Cardiac fibroblast (primary cell): ENCODE data around the gene DPP9.

Experiments
- DNase-seq, 2 donors: peaks; one replicate each; pipeline versions ENCODE4 v3.0.0 to v3.0.0-alpha.2; 2010; ENCODE audit warnings: low read depth in 2 of 2
- H3K4me3 ChIP-seq, 2 donors: replicated peaks in 1 of 2; 1 replicate in 1 of 2; 2 replicates in 1 of 2; pipeline ENCODE4 v1.5.1; 2011; ENCODE audit warnings: low read depth in 2 of 2, low read length in 2 of 2, mild to moderate bottlenecking in 2 of 2, moderate library complexity in 1 of 2
- TF ChIP-seq, protein P1 (sequence below): IDR thresholded peaks from one replicate; pipeline ENCODE4 v1.5.1; 2011; ENCODE audit warnings: low read depth, mild to moderate bottlenecking, low read length, inconsistent platforms

The DPP9 gene

DNA sequence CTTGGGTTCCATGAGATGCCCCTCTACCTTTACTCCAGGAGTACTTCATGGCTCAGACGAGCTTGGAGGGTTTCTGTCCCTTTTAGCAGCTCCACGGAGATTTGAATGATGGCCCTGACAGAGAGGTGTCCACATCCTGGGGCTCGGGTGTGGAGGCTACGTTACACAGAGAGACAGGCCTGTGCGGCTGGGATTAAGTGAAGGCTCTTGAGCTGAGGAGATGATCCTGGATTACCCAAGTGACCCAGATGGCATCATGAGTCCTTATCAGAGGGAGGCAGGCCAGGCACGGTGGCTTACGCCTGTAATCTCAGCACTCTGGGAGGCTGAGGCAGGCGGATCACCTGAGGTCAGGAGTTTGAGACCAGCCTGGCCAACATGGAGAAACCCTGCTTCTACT is 12.4 kb downstream of the DPP9 start:
- no peak overlapping the region for H3K4me3 ChIP-seq
- TF ChIP-seq, protein P1, sequence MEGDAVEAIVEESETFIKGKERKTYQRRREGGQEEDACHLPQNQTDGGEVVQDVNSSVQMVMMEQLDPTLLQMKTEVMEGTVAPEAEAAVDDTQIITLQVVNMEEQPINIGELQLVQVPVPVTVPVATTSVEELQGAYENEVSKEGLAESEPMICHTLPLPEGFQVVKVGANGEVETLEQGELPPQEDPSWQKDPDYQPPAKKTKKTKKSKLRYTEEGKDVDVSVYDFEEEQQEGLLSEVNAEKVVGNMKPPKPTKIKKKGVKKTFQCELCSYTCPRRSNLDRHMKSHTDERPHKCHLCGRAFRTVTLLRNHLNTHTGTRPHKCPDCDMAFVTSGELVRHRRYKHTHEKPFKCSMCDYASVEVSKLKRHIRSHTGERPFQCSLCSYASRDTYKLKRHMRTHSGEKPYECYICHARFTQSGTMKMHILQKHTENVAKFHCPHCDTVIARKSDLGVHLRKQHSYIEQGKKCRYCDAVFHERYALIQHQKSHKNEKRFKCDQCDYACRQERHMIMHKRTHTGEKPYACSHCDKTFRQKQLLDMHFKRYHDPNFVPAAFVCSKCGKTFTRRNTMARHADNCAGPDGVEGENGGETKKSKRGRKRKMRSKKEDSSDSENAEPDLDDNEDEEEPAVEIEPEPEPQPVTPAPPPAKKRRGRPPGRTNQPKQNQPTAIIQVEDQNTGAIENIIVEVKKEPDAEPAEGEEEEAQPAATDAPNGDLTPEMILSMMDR = no peak
- DNase-seq = no peak

DNA sequence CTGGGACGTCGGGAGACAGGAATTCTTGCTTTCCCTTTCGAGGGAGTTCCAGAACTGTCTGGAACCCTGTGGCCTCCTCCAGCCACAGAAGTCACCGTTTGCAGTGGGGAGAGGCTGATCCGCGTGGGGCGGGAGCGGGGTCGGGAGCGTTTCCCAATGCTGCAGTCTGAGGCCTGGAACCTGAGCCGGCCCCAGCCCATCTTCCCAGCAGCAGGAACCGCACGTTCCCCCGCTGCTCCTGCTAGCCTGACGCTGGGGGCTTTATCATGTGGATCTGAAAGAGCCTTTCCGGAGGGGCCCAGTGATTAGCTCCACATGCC is 13.4 kb downstream of the DPP9 start:
- H3K4me3 ChIP-seq = no peak overlapping the region
- DNase-seq = no peak
- TF ChIP-seq, protein P1 = no peak

DNA sequence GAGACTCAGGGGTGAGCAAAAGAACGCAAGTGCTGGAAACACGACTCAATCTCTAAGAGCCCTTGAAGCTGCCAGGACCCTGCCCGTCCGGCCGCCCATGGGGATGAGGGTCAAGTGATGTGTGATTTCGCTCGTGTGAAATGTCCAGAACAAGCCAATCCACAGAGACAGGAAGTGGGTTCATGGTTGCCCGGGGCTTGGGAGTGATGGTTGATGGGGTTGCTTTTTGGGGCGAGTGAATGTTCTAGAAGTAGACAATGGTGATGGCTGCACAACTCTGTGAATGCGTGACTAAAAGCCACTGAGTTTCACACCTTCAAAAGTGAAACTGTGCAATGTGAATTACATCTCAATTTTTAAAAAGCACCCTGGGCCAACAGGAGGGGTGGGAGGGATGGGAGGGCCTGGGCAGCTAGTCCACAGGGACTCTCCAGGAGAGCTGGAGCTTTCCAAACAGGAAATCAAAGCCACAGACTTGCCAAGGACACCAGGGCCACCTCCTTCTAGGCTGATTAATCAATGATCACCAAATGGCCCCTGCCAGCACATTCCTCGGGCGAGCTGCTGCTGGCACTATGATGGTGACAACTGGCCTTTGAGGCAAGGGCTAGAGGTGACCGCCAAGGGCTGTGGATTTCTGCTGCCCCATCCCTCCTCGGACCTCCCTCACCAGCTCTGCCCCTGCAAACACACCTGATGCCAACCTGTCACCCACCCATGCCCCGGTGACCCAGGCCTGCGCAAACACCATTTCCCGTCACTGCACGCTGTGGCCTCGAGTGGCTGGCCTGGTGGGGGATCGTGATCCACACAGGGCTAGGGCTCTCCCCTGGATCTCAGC is 14.0 kb downstream of the DPP9 start:
- TF ChIP-seq, protein P1 = no peak
- no peak overlapping the region for H3K4me3 ChIP-seq
- no peak for DNase-seq

DNA sequence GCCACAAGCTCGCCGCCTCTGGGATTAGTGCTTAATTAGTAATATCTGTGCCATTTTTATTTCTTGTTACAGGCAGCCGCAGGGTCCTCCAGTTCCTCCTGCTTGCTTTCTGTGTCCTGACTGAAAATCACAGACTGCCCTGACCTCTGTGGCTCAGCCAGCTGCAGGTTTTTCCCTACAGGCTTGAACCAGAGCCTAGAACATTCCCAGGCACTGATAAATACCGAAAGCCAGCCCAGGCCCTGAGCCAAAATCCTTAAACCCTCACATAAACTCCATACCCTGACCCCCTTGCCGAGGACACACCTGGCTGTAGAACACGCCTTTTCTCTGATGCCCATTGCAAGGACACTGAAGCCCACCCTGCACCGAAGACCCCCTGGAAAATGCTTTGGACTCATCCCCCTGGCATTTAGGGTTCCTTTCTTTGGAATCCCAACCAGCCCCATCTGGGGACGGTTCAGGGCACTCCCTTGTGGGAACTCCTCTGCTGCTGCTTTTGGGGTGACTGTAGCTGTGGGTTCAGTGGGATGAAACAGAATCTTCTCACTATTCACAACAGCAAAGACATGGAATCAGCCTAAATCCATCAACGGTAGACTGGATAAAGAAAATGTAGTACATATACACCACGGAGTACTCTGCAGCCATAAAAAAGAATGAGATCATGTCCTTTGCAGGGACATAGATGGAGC is 15.5 kb downstream of the DPP9 start:
- TF ChIP-seq, protein P1 = no peak
- peak; percentile 53 to 72 for DNase-seq
- H3K4me3 ChIP-seq = no peak overlapping the region

DNA sequence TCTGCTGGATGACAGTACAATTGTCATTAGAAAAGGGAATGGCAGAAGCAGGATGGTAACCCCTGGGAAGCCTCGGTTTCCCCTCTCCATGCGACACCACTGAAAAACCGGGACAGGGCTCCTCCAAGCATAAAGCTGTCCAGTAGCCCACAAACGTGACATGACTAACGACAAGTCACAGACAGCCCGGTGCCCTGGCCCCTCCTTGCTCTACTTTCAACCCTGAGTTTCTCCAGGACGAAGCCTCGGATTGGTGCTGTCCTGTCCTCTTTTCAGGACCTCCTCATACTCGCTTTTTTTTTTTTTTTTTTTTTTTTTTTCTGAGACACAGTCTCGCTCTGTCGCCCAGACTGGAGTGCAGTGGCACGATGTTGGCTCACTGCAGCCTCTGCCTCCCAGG is 16.3 kb downstream of the DPP9 start:
- no peak for DNase-seq
- TF ChIP-seq, protein P1 = no peak
- H3K4me3 ChIP-seq = no peak overlapping the region

DNA sequence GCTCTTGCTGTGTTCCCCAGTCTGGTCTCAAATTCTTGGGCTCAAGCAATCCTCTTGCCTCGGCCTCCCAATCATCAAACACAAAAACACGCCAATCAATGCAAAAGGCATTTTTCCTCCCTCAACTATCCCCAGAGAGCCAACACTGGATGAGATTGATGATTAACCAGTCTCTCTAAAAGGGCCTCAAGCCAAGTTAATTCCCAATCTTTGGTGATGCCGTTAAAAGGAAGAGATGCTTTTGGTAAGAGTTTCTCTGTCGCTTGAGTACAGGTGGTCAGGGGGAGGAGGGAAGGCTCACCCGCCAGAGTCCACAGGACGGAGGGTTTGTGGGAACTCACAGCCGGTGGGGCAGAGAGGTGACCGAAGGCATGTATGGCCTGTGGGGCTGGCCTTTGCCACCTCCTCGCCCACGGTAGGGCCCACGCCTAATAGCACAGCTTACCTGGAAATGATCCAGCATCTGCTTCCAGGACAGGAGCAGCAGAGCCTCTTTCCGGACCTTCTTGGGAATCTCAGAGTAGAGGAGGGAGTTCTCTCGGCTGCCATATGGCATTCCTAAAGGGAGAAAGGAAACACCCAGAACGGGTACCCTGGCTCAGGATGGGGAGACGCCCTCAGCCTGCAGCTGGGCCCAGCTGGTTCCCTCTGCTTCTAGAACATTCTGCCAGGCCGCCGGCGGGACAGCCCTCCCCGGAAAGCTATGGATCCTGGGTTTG is 18.1 kb downstream of the DPP9 start:
- TF ChIP-seq, protein P1 = no peak
- peak in 1 of 2 donors; percentile 14 for DNase-seq
- H3K4me3 ChIP-seq = no peak overlapping the region
